UCSD-AML1 (cell line): ENCODE data around the gene ZGRF1.
"Not testable (repeated sequence)": the region's sequence is repeated elsewhere in the genome, so short reads cannot be mapped to it uniquely, and the experiment has no call there.

Experiments
- DNase-seq: peaks from one replicate; lab custom pipeline; 2025; ENCODE audit not compliant: unreplicated experiment; lab: John Stamatoyannopoulos, UW

Gene ZGRF1

DNA sequence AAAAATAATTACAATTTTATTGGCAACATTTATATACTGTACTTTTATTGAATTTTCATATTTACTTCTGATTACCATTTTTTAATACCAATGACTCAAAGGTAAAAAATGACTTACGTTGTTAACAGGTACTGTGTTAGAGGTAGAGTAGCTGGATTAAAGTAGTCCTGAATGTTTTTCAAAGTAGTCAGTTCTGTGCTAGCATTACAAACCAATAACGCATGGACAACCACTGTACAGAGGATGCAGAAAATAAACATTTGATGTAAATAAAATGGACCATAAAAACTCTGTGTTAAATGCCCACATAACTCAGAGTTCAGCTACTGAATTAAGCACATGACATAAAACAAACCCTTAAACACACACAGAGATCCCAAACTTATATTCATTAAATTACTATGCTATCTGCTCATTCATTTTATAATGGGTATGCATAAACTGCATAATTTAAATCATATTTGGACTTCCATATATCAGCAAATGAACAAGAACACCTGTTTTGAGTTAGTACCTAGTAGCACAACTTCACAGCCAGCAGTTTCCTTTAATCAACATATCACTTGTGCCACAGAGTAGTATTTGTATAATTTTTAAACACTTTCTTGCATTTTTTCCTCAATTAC lies 74.3 kb downstream of the ZGRF1 start:
- DNase-seq, result no peak

DNA sequence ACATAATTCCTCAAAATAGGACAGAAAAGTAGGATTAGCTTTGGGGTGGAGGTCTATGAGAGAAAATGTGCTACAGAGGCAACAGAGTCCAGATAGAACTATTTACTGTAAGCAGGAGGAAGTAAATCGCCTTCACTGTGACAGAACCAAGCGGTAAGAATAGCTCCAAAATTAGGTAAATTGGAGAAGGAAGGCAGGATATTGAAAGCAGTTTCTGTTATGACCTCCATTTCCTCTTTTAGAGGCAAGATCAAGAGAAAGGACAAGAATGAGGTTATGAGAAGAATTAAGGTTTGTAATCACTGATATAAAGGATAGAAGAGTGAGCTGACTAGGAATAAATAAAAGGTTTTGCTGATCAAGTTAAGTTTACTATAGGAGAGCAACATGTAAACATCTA lies 76.6 kb downstream of the ZGRF1 start:
- no peak for DNase-seq

DNA sequence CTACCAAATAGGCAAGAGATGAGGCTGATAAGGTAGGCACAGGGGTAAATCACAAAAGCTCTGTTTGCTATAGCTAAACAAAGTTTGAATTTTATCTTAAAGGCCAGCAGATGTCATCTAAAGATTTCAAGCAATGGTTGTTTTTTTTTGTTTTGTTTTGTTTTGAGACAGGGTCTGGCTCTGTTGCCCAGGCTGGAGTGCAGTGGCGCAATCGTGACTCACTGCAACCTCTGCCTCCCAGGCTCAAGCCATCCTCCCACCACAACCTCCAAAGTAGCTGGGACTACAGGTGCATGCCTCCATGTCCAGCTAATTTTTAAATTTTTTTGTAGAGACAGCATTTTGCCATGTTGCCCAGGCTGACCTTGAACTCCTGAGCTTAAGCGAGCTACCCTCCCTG lies 77.7 kb downstream of the ZGRF1 start:
- no peak for DNase-seq

DNA sequence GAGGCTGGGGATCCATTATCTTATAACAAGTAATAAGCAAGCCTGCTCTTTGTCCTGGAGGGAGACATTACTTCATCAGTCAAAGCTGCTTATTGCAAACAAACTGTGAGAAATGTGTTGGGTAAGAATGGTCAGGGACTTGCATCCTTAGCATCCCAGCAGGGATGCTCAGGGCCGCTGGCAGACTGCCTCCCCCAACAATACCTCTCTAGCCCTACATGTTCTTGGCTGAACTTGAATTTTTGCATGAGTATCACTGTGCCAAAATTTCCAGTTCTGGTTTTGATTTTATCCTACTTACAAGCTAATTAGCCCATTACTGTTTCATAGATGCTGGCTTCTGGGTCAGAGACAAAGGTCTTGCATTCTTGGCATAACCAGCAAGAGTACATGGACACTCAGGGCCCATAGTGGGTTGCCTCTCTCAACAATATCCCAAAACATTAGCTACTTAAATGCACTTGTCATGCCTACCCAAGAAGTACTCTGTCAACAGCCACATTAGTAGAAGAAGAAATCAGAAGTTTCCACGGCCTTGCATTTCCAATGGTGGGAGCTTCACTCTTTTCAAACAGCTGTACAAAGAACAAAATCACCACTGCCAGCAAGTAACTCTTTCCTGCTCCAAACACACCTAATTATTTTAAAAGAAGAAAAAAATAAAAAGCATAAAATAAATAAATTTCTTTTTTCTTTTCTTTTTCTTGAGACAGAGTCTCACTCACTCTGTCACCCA lies 78.9 kb downstream of the ZGRF1 start:
- DNase-seq, result no peak

DNA sequence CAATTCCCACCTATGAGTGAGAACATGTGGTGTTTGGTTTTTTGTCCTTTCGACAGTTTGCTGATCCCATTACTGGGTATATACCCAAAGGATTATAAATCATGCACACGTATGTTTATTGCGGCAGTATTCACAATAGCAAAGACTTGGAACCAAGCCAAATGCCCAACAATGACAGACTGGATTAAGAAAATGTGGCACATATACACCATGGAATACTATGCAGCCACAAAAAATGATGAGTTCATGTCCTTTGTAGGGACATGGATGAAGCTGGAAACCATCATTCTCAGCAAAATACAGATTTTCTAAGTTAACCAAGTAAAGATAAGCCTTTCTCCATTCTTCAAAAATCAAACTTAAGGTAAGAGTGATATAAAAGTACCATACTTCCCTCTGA lies 82.4 kb downstream of the ZGRF1 start:
- not testable (repeated sequence) for DNase-seq

DNA sequence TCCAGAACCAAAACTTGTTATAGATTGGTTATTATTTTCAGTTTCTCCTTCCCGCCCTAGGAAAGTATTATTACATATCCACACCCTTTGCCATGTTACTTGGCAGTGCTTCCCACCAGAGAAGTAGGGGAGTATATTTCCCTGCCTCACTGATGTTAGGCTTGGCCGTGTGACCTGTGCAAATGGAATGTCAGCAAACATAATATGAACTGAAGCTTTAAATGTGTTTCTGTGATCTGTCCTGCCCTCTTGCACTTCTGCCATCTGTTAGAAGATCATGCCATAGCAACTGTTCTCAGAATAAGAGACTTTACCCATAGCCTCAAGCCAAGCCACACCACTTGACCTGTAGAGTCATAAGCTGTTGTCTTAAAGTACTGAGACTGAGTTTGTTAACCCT lies 84.0 kb downstream of the ZGRF1 start:
- DNase-seq, result no peak

DNA sequence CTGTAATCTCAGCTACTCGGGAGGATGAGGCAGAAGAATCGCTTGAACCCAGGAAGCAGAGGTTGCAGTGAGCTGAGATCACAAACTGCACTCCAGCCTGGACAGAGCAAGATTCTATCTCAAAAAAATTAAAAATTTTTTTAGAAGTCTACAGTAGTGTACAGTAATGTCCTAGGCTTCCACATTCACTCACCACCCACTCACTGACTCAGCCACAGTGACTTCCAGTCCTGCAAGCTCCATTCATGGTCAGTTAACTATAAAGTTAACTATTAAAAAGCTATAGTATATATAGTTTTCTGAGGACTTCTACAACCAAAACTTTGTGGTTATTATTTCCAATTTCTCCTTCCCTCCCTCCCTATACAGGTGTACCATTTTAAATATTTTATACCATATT lies 86.0 kb downstream of the ZGRF1 start:
- DNase-seq, result no peak

DNA sequence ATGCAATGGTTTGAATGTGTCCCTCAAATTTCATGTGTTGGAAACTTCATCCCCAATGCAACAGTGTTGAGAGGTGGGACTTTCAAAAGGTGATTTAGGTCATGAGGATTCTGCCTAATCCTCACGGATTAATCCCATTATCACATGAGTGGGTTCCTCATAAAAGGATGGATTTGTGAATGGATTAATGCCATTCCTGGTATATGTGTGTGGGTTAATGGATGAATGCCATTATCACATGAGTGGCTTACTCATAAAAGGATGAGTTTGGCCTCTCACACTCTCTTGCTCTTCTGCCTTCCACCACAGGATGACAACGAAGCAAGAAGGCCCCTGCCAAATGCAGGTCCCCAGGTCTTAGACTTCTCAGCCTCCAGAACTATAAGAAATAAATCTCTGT lies 90.2 kb downstream of the ZGRF1 start:
- DNase-seq, result no peak

DNA sequence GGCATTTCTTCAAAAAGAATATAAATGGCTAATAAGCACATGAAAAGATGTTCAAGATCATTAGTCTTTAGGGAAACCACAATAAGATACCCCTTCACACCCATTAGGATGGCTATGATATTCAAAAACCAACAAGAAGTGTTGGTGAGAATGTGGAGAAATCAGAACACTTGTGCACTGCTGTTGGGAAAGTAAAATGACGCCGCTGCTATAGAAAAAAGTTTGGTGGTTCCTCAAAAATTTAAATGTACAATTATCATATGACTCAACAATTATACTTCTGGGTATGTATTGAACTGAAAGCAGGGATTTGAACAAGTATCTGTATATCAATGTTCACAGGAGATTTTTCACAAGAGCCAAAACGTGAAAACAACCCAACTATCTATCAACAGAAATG lies 91.4 kb downstream of the ZGRF1 start:
- no peak for DNase-seq

DNA sequence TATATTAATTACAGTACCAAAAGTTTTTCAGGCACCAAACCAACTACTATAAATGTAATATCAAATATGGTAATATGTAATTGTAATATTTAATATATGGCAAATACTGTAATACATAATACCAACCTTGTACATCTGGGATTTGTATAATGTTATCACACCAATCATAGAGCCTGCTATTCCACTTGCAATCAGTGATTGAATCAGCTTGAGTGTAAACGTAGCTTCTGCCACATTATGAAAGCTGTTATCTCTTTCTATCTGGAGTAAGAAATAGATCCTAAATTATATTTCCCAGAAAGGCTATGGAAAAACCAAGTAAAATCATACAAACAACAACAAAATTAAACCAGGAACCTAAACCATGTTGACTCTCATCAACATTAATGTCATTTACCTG lies 96.0 kb downstream of the ZGRF1 start:
- DNase-seq, result no peak

DNA sequence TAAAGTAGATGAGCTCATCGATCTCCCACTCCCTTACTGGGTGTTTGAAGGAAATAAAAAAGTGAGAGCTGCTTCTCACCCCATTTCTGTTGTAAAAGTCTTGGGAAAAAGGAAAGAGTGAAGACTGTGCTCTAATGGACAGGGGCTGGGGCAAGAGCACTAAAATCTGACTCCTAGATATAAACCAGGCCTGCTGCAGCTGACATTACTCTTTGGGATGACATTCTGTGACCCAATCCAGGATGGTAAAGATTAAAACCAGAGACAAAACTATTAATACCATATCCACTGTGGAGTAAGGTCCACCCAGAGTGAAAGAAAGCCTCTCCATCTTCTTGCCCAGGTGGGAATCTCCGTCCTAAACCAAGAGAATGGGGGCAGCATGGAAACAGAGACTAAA lies 100.6 kb downstream of the ZGRF1 start:
- no peak for DNase-seq

DNA sequence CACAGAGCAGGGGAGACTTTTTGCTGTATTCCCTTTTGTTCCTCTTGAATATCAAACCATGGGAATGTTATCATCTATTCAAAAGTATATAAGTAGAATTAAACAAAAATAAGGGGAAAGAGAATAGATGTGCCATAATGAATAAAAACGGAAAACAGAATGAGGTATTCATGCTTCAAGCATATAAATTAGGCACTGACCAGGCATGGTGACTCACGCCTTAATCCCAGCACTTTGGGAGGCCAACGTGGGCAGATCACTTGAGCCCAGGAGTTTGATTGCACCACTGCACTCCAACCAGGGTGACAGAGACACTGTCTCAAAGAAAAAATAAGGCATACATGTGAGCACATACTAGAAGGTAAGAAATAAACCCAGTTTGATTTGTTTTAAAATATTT lies 104.4 kb downstream of the ZGRF1 start:
- no peak for DNase-seq

DNA sequence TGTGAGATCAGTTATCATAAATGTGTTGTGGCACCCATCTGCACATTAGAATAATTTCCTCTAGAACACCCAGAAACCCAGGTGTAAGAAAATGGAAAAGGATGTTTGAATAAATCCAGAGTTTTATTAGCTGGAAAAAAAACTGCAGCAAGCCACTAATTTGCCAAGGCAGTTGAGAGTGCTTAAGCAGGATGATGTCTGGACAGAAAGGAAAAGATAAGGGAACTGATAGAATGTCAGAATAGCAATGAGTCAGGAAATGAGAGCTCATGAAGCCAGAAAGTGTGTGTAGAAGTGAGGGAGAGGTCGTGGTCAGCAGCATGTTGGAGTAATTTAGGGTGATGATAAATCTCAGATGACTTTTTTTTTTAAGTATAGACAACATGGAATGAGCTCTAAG lies 105.6 kb downstream of the ZGRF1 start:
- no peak for DNase-seq

DNA sequence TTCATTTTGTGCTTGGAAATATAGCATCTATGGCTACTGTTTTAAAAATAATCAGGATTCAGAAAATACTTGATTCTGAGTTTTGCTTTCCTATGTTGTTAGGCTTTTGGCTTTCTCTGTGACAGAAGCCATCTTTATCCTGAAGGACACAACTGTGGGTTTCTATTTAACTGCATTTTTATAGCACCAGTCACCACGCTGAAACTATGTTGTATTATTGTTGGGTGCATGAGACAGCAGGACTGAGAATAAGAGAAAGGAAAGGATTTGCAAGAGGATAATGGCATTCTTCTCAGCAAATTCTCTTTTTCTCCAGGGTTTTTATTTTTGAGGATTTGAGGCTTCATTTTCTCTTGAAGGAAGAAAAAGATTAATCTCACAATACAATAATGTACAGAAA lies 110.6 kb downstream of the ZGRF1 start:
- DNase-seq, result no peak

DNA sequence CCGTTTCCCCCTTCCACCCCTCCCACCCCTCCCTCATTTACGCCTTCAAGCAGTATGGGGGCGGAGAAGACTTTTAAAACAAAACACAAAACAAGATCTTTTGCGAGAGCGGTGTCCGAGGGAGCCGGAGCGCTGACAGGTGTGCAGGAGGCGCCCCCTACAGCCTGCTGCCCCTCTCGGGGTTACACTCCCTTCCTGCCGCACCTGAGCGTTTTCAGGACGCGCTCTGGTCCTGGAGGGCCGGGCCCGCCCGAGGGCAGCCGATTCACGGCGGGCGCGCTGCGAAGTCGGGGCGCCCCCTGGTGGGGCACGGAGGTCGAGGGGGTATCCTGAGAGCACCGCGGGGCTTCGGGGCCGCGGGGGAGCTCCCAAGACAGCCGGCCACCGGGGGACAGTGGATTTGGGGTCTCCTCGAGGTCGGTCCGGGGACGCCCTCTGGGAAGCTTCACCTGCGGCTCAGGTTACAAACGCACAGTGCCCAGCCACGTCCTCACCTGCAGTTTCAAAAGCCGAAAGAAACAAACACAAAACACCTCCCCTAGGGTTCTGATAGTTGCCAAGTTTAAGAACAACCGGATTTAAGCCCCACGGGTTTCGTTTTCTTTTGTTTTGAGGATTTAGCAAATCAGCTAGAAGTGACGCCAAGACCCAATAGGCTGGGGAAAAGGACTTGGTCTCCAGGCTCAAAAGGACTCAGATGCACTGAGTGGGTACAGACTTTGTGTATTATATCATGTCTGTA lies 112.8 kb downstream of the ZGRF1 start:
- DNase-seq, result peak; percentile 74

DNA sequence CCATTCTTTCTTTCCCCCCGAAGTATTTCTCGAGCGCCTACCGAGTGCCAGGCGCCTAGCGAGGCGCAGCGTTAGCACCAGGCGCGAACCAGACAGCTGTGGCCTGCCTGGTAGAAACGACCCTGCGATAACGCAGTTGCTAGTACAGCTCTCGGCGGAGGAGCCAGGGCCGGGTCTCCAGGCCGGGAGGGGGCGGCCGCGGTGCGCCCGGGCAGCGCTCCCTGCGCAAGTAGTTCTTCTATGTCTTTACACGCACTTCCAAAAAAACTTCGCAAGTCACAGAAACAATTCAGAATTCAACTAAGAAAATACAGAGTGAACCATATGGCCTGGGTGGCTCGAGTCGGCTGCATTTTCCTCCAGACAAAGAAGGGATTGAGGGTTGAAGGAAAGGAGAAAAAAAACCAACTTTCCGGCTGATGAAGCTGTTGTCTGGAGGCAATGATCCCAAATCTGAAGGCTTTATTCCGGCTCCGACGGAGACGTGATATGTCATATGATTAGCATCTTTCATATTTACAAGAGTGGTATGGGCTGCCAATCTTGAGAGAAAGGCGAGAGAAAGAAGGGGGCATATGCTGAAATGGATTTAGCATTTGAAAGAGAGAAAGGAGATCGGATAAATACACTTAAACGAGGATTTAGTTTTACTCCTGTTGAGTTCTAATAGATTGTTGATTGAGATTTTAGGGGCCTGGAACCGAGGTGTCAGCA lies 113.5 kb downstream of the ZGRF1 start:
- peak; percentile 33 for DNase-seq

DNA sequence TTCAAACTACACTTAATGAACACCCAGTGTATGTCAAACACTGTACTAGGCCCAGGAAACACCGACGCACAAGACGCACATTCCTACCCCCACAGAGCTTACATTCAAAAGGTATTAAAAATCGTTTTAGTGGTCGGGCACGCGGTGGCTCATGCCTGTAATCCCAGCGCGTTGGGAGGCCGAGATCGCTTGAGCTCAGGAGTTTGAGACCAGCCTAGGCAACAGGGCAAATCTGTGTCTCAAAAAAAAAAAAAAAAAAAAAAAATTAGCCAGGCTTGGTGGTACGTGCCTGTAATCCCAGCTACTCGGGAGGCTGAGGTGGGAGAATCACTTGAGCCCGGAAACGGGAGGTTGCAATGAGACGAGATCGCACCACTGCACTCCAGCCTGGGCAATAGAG lies 114.3 kb downstream of the ZGRF1 start:
- DNase-seq, result not testable (repeated sequence)

DNA sequence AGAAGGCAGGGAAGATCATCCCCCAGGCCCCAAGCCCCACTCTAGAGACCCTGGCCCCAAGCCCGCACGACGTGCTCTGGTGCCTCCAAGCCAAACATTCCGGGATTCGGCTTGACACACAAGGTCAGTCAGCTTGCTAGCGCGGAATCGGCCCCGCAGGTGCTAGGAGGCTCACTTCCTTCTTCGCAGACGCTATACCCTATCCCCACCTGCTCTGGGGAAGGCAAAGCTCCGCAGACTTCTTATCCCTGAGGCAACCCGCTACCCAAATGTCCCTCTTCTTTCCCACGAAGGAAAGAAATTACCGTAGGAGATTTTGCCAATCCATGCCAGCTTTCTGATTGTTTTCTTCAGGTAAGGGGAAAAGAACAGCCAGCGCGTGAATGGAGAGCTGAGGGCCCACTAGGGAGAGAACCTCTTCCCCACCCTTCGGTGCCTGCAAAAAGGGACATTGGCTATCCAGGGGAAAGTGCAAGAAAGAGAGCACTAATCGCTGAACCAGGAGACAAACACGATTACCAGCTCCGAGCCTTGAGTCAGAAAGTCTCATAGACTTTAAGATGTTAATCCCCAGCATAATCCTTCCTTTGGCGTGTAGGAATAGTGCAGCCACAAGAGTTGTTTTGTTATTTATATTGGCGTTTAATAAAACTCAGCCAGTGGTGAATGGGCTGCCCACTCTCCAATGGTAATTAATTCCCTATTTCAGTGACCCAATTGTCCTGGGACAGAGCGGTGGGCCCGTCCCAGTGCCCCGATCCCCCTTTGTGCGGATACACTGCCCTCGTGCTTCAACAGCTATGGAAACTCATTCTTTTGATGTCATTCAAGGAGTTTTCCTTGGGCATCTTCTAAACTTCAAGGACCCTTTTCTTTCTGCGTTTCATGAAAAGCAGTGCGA lies 115.3 kb downstream of the ZGRF1 start:
- no peak for DNase-seq

DNA sequence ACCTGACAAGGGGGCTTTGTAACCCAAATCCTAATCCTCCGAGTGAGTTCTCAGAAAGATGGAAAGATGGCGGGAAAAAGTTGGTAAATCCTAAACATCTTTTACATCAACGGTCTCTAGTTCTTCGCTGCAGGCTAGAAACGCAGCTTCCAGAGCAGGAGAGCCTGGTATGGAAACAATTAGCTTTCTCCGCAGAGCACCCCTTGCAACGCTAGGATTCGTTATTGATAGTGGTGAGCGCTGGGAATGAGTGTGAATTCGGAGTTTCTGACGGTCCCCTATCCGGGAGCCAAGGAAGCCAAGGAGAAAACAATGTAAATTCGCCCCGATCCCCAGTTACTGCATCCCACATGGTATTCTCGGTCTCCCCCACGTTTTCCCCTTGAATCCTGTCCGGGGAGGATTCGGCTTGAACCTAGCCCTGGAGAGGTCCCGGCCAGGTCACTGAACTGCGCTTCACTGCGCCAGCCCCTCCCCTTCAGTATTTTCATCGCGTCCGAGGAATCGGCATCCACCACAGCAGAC lies 116.0 kb downstream of the ZGRF1 start:
- DNase-seq, result no peak
